ENCODE results near the gene PLCXD3.

Gene PLCXD3, protein sequence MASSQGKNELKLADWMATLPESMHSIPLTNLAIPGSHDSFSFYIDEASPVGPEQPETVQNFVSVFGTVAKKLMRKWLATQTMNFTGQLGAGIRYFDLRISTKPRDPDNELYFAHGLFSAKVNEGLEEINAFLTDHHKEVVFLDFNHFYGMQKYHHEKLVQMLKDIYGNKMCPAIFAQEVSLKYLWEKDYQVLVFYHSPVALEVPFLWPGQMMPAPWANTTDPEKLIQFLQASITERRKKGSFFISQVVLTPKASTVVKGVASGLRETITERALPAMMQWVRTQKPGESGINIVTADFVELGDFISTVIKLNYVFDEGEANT

DNA sequence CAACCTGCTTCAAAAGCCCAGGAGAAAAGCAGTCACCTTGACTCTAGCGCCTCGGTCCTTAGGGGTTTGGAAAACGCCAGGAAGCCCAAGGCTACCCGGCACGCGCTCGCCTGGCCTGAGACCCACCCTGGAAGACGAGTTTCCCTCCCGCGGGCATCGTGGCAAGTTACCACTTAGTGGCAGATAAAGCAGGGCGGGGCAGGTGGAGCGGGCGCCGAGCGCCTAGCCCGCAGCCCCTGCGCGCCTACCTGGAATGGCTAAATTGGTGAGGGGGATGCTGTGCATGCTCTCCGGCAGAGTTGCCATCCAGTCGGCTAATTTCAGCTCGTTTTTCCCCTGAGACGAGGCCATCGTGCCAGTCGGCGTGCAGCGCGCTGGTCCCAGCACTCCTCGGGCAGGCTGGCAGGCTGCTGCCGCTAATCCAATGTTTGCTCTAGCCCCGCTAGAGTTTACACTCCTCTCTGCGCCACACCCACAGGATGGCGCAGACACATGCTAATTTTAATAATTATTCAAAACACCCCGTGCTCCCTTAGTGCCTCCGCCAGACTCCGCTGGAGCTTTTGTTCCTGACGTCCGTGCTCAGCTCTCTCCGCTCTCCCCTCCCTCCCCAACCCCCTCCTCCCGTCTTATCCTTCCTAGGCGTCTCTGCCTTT is at the start of gene PLCXD3:
Gene PLCXD3 (minus strand): TSS at position 426 of the 656 bp plus-strand sequence. CDS start 75 bp downstream, at position 351.
- DNase-seq (ENCODE audit: low read depth): no peak

GRCh38 chr5:41559184-41559583 is 48.8 kb upstream of the PLCXD3 start:
- DNase-seq (ENCODE audit: low read depth): no peak

- no peak for DNase-seq (ENCODE audit: low read depth)
Measured at GRCh38 chr5:41558295-41558694, 47.9 kb upstream of the PLCXD3 start.

GRCh38 chr5:41547991-41548390 is 37.6 kb upstream of the PLCXD3 start:
- no peak for DNase-seq (ENCODE audit: low read depth)

DNA sequence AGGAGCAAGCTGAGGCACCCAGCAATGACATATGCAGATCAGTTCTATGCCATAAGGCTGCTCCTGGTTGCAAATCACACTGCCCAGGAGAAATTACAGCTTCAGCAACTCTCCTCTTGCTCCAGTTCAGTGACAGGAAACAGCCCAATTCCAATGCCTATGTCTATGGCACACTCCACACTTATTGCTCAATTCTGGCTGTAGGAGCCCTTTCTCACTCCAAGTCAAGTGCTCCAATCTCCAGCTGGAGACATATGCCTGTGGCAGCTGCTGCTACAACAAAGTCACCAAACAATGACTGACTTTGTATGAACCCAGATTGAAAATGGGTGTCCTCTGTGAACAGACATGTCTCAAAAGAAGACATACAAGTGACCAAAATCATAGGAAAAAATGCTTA is 31.8 kb upstream of the PLCXD3 start:
- DNase-seq (ENCODE audit: low read depth): no peak

- no peak for DNase-seq (ENCODE audit: low read depth)
Measured at GRCh38 chr5:41539454-41539853, 29.1 kb upstream of the PLCXD3 start.

- no peak for DNase-seq (ENCODE audit: low read depth)
Measured at GRCh38 chr5:41537581-41537980, 27.2 kb upstream of the PLCXD3 start.

DNA sequence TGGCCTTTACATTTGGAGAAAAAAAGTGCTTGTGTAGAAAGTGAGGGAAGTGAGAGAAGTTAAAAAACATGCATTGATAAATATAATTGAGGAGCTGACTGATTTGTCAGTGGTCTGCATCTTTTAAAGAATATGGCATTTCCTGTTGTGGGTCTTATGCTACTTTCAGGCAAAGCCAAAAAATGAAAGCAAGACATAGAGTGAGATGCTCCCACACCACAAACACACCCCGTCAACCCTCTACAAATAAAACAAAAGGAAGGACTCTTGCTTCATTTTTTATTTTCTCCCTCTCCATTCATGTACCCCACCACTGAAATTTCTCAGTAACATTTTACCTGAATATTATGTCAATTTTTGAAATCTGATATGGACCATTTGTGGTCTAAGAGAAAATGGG is 22.1 kb upstream of the PLCXD3 start:
- no peak for DNase-seq (ENCODE audit: low read depth)

- no peak for DNase-seq (ENCODE audit: low read depth)
Measured at GRCh38 chr5:41527201-41527779, 16.9 kb upstream of the PLCXD3 start.

GRCh38 chr5:41526699-41527098 is 16.3 kb upstream of the PLCXD3 start:
- DNase-seq (ENCODE audit: low read depth): no peak

DNA sequence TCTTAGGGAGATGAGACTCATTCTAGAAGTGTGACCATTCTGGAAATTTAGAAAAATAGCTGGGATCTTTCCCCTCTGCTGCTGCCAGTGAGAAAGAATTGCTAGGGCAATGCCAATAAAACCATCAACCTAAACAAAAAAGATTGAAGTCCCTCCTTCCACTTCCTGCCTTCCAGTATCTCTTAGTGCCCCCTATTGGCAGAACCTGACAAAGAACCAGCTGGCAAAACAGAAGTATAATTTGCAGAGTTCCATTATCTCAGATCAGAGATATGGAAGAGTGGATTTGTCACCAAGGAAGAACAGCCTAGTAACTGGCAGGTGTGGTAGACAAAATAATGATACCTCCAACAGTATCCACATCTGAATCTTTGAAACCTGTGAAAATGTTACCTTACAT is 13.8 kb upstream of the PLCXD3 start:
- no peak for DNase-seq (ENCODE audit: low read depth)

GRCh38 chr5:41522193-41522786 is 11.9 kb upstream of the PLCXD3 start:
- no peak for DNase-seq (ENCODE audit: low read depth)

- DNase-seq (ENCODE audit: low read depth): no peak
Measured at GRCh38 chr5:41519801-41520200, 9.4 kb upstream of the PLCXD3 start.

DNA sequence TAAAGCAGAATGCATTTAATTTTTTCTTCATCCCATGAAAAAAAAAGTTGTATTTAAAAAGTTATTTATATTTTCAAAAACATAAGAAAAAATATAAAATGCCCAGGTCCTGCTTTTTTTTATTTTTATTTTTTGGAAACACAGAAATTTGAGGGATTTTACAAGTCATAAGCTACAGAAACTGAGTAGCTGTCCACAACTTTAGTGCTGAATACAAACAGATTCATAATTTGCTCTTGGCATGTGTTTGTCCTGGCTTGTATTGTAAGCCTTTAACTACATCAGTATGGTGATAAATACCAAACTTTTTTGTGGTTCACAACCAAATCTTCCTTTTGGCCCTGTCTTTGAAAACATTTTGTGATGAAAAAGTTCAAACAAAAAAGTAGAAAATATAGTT is 7.5 kb upstream of the PLCXD3 start:
- DNase-seq (ENCODE audit: low read depth): no peak

- no peak for DNase-seq (ENCODE audit: low read depth)
Measured at GRCh38 chr5:41511241-41511640, 840 bp upstream of the PLCXD3 start.

DNA sequence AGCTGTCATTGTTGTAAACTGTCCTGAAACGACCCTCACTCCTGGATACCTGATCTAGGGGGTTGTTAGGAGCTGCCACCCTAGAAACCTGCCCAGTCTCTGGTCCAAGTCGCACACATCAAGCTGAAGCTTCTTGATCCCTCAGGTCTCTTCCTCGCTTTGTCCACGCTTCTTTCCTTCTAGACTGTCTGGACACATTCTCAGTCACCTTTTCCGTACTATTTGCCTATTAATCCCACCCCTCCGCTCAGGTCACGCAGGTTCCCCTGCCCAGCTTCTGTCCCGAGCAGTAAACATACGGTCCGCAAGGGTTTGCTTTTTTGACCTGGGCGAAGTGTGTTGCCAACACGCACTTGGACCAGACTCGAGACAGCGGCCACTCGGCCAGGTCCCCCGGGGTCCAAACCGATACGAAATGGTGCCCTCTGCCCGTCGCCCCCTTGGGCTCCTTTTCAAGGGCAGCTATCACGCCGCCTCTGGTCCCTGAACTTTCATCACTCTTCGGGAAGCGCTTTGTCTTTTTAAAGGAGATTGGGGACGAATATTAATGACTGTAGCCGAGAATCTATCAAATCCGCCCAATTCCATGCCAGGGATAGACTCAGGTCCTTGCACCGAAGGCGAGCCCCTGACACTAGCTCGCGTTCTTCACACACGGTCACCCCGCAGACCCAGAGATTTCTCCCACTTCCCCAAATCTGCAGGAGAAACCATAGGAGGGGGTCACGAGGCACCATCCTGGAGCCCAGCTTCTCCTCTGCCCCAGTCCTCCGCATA is 814 bp downstream of the PLCXD3 start:
- DNase-seq (ENCODE audit: low read depth): no peak

GRCh38 chr5:41508696-41509398 is 1.6 kb downstream of the PLCXD3 start:
- DNase-seq (ENCODE audit: low read depth): no peak

GRCh38 chr5:41508186-41508585 is 2.2 kb downstream of the PLCXD3 start:
- no peak for DNase-seq (ENCODE audit: low read depth)

DNA sequence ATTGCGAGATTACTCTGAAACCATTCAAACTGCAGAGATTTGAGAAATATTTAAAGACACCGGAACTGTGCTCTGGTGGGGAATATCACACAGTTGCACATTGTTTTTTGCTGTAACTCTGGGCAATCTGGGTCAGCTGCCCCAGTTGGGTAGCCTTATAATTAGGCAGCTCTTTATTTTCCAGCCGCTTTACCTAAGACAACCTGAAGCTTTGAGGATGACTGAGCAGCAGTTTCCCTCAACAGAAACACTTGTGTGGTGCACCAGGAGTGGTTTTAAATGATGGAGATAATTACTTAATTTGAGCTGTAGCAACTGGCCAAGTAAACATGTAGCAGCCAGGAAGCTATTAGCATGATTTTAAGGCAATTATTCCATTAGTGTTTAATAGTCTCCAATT is 2.9 kb downstream of the PLCXD3 start:
- no peak for DNase-seq (ENCODE audit: low read depth)

DNA sequence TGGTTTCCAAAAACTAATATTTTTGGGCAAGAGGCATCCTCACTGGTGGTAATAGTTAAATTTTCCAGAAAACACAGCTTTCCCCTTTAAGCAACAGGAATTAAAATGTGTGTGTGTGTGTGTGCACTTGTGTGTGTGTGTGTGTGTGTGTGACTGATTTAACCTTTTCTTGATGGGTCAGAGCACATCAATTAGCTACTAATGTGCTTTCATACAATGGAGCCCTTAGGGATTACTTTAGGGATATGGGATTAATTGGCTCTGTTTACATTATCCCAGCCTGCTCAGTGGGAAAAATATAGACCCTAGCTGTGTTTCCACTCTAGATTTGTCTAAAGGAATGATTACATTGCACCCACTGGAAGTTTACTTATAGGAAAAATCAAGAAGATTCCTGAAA is 6.5 kb downstream of the PLCXD3 start:
- DNase-seq (ENCODE audit: low read depth): no peak

DNA sequence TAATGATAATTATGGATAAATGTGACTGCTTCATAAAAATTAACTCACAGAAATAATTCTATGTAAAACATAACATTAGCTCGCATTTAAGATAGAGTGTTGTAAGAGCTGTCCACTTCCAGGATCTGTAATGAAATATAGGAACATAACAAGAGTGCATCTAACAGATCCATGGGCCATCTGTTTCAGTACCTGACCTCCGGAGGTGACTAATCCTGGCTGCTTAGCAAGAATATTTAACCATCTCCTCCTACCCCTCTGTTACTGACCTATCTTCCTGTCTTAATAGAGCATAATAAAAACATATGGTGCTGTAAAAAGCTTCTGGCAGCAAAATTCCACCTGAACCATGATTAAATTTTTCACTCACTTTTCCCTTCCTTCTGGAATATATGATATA is 7.1 kb downstream of the PLCXD3 start:
- no peak for DNase-seq (ENCODE audit: low read depth)
